Keratinocyte (primary cell): Measurements from ENCODE around the gene PYROXD2. TPM values are rescaled to one million over a fixed set of nuclear protein-coding genes. Genes with fewer than 3 reads are reported as not detected.

Experiments used
- DNase-seq: peaks from one replicate; pipeline ENCODE4 v3.0.0-alpha.2; 2011; ENCODE audit warnings: low read depth, missing footprints, low spot score
- FAIRE-seq: peaks from 2 replicates; lab custom pipeline; 2011; peaks lifted over from hg19 to GRCh38; lab: Jason Lieb, UNC
- H2AFZ ChIP-seq: 2 replicates; pipeline ENCODE4 v1.6.0; 2012; ENCODE audit warnings: low read length, control low read depth, inconsistent platforms; ENCODE audit not compliant: control insufficient read depth
- H3K27ac ChIP-seq: 2 replicates; pipeline ENCODE4 v1.5.1; 2011; ENCODE audit warnings: low read length; ENCODE audit not compliant: control insufficient read depth, insufficient read depth
- H3K27me3 ChIP-seq: 3 replicates; pipeline ENCODE4 v1.6.0; 2011; ENCODE audit warnings: low read length; ENCODE audit not compliant: control insufficient read depth, insufficient read depth; ENCODE audit errors: extremely low read depth
- H3K36me3 ChIP-seq, 2 experiments: 2 replicates in 1 of 2; 3 replicates in 1 of 2; pipeline ENCODE4 v1.5.1; 2011; ENCODE audit warnings: low read length in 2 of 2, mild to moderate bottlenecking in 1 of 2; ENCODE audit not compliant: control insufficient read depth in 2 of 2, insufficient read depth in 2 of 2; ENCODE audit errors: extremely low read depth in 1 of 2
- H3K4me1 ChIP-seq: 3 replicates; pipeline ENCODE4 v1.5.1; 2011; ENCODE audit warnings: low read length; ENCODE audit not compliant: control insufficient read depth, insufficient read depth; ENCODE audit errors: extremely low read depth
- H3K4me2 ChIP-seq: 3 replicates; pipeline ENCODE4 v1.6.0; 2011; ENCODE audit warnings: low read depth, low read length; ENCODE audit not compliant: control insufficient read depth, insufficient read depth; ENCODE audit errors: extremely low read depth
- H3K4me3 ChIP-seq, 3 experiments: fragments of 200-600 bp in 1 of 3; sonication (generic) in 1 of 3; 2 replicates in 2 of 3; 3 replicates in 1 of 3; pipeline ENCODE4 v1.5.1; 2011 to 2016; ENCODE audit warnings: low read length in 3 of 3, mild to moderate bottlenecking in 3 of 3, control low read depth in 2 of 3, inconsistent platforms in 1 of 3, low read depth in 1 of 3, mixed read lengths in 1 of 3, mixed run types in 1 of 3, moderate library complexity in 1 of 3; ENCODE audit not compliant: control insufficient read depth in 2 of 3, insufficient read depth in 2 of 3; ENCODE audit errors: extremely low read depth in 1 of 3
- H3K79me2 ChIP-seq: 2 replicates; pipeline ENCODE4 v1.6.0; 2012; ENCODE audit warnings: low read length; ENCODE audit not compliant: control insufficient read depth, insufficient read depth
- H3K9ac ChIP-seq: 3 replicates; pipeline ENCODE4 v1.6.0; 2011; ENCODE audit warnings: low read length; ENCODE audit not compliant: control insufficient read depth, insufficient read depth; ENCODE audit errors: extremely low read depth
- H3K9me1 ChIP-seq: 3 replicates; pipeline ENCODE4 v1.6.0; 2011; ENCODE audit warnings: low read length; ENCODE audit not compliant: control insufficient read depth, insufficient read depth; ENCODE audit errors: extremely low read depth
- H3K9me3 ChIP-seq: 2 replicates; pipeline ENCODE4 v1.5.1; 2012; ENCODE audit warnings: low read depth, low read length; ENCODE audit not compliant: control insufficient read depth
- H4K20me1 ChIP-seq: 3 replicates; pipeline ENCODE4 v1.6.0; 2011; ENCODE audit warnings: low read length; ENCODE audit not compliant: control insufficient read depth, insufficient read depth; ENCODE audit errors: extremely low read depth
- EZH2 ChIP-seq: IDR thresholded peaks from one replicate; pipeline ENCODE4 v1.6.1; 2012; ENCODE audit warnings: inconsistent platforms, mild to moderate bottlenecking, low read length, moderate library complexity
- dilution Hi-C: fragments of 300-500 bp; cut with MboI; formaldehyde crosslinking; loops from one replicate; pipeline ENCODE4 v1.7.0; 2020; ENCODE audit warnings: low sequenced_read_pairs; ENCODE audit not compliant: extremely low pct_ligation_motif_present
- polyA plus RNA-seq, 5 experiments: library from polyadenylated mRNA; depleted of rRNA in 3 of 5; stranded (reverse) in 3 of 5; stranded (forward) in 1 of 5; unstranded in 1 of 5; fragments of >200 nt; gene quantifications; 1 replicate in 1 of 5; 2 replicates in 3 of 5; 3 replicates in 1 of 5; pipeline versions ENCODE4 v1.2.1 to v1.2.3, GENCODE V29; 2011 to 2012; ENCODE audit warnings: missing spikeins in 2 of 5, low read depth in 1 of 5, low replicate concordance in 1 of 5
- TF ChIP-seq, protein P1 (sequence below), 3 experiments: IDR thresholded peaks in 1 of 3; conservative IDR thresholded peaks in 1 of 3; optimal IDR thresholded peaks in 1 of 3; 2 replicates in 2 of 3; 3 replicates in 1 of 3; pipeline versions ENCODE3 to v1.5.1; 2011; ENCODE audit warnings: low read length in 3 of 3, mild to moderate bottlenecking in 3 of 3, moderate library complexity in 2 of 3, control low read depth in 1 of 3, inconsistent platforms in 1 of 3; ENCODE audit not compliant: insufficient read depth in 2 of 3; ENCODE audit errors: extremely low read depth in 1 of 3

The PYROXD2 gene
- polyA plus RNA-seq, 1 donor (not counting 4 experiments of a cell fraction or from before 2014, with no cell fraction given): 4.4 TPM

DNA sequence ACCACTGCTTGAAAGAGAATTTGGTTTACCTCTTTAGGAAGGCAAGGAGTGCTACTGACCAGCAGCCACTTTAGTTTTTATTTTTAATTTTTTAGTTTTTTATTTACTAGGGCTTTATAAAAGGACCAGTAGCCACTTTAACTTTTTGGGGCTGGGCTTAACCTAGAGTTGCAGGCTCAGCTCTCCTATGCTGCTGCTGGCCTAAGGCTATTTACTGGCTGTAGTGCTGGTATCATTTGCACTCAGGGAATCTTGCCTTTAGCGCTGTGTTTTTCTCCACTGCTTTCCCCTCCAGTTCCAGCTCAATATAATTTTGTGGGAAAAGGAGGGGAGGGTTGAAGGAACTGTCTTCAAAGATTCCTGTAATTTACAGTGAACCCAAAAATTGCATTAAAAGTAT is 18.4 kb upstream of the PYROXD2 start:
- Histone ChIP-seq H4K20me1 (no peaks in the 10 kb centered on the region), H3K79me2 (no peaks in the 10 kb centered on the region), H3K4me1 (no peaks in the 10 kb centered on the region), H2AFZ (no peak overlapping the region), H3K27me3 (no peaks in the 10 kb centered on the region), H3K9ac (no peak overlapping the region), H3K4me3 (no peak overlapping the region), H3K4me2 (no peak overlapping the region), H3K9me3 (no peaks in the 10 kb centered on the region), H3K36me3 (peaks cover 15 to 36% of the 10 kb centered on the region in 2 experiments), H3K27ac (no peak overlapping the region), H3K9me1 (no peaks in the 10 kb centered on the region)
- dilution Hi-C loops: no loop called here
- DNase-seq (no peak), FAIRE-seq (no peak)
- TF ChIP-seq, protein P1, sequence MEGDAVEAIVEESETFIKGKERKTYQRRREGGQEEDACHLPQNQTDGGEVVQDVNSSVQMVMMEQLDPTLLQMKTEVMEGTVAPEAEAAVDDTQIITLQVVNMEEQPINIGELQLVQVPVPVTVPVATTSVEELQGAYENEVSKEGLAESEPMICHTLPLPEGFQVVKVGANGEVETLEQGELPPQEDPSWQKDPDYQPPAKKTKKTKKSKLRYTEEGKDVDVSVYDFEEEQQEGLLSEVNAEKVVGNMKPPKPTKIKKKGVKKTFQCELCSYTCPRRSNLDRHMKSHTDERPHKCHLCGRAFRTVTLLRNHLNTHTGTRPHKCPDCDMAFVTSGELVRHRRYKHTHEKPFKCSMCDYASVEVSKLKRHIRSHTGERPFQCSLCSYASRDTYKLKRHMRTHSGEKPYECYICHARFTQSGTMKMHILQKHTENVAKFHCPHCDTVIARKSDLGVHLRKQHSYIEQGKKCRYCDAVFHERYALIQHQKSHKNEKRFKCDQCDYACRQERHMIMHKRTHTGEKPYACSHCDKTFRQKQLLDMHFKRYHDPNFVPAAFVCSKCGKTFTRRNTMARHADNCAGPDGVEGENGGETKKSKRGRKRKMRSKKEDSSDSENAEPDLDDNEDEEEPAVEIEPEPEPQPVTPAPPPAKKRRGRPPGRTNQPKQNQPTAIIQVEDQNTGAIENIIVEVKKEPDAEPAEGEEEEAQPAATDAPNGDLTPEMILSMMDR (optimal IDR thresholded peaks at IDR 0.05 in 1 of 3, IDR thresholded peaks at IDR 0.05 in 1 of 3, conservative IDR thresholded peaks at IDR 0.05 in 1 of 3; ENCODE audit: extremely low read depth in 1 of 3, insufficient read depth in 2 of 3, low read length in 3 of 3): no peak
- no peak for TF ChIP-seq EZH2

DNA sequence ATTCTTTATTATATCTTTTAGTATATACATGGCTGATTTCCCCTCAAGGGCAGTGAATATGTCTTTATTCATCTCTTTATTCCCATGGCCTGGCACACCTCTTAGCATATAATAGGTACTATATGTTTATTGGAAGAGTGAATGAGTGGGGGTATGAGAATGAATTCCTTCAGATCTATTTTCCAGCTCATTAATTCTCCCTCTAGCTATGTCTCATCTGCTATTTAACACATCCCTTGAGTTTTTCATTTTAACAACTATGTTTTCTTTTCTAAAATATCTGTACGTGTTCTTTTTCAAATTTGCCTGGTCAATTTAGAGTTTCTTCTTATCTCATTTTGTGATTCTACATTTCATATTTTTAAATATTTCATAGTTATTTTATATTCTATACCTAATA is 17.3 kb upstream of the PYROXD2 start:
- TF ChIP-seq, protein P1 (optimal IDR thresholded peaks at IDR 0.05 in 1 of 3, IDR thresholded peaks at IDR 0.05 in 1 of 3, conservative IDR thresholded peaks at IDR 0.05 in 1 of 3; ENCODE audit: extremely low read depth in 1 of 3, insufficient read depth in 2 of 3, low read length in 3 of 3): no peak
- no peak for TF ChIP-seq EZH2
- H3K9ac ChIP-seq: no peak overlapping the region
- H3K4me1 ChIP-seq: no peaks in the 10 kb centered on the region
- no peak overlapping the region for H2AFZ ChIP-seq
- no peaks in the 10 kb centered on the region for H3K9me1 ChIP-seq
- FAIRE-seq (no peak), DNase-seq (no peak)
- H3K27me3 ChIP-seq: no peaks in the 10 kb centered on the region
- H3K27ac ChIP-seq: no peak overlapping the region
- H3K9me3 ChIP-seq: no peaks in the 10 kb centered on the region
- no peak overlapping the region for H3K4me3 ChIP-seq
- H4K20me1 ChIP-seq: no peaks in the 10 kb centered on the region
- H3K79me2 ChIP-seq: no peaks in the 10 kb centered on the region
- H3K4me2 ChIP-seq: no peak overlapping the region
- dilution Hi-C loops: no loop called here
- H3K36me3 ChIP-seq: peaks cover 15 to 37% of the 10 kb centered on the region in 2 experiments
